HG02763 (cell line): ENCODE results near the gene DIS3L2.
"Not testable (repeated sequence)": the region's sequence is repeated elsewhere in the genome, so short reads cannot be mapped to it uniquely, and the experiment has no call there.

Source experiments
- ATAC-seq: cut with Tn5 transposase; IDR thresholded peaks from one replicate; pipeline ENCODE4 v1.9.1; 2021; ENCODE audit warnings: mild to moderate bottlenecking, moderate library complexity; ENCODE audit not compliant: unreplicated experiment

DIS3L2 gene

DNA sequence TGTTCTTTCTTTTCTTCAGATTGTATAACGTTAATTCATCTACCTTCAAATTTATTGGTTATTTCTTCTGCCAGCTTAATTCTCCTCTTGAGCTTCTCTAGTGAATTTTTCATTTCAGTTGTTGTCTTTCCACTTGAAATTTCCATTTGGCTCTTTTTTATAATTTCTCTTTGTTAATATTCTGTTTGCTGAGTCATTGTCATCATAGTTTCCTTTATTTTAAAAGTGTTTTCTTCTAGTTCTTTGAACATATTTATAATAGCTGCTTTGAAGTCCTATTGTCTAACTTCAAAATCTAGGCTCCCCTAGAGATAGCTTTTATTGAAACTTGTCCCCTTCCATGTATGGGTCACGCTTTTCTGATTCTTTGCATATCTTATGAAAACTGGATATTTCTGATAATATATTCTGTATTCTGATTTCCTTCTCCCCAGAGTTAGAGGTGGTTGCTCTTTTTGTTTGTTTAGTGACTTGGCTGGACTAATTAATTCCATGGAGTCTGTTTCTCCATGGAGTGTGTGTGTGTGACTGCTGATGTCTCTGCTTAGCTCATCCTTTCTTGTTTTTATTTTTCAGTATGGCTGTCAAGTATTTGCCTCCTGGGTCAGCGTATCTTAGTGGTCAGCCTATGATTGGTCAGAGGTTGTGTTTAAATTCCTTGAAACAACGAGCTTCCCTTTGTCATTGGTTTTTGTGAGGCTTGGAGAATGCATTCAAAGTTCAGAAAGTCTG is 47.6 kb downstream of the DIS3L2 start:
- no peak for ATAC-seq

DNA sequence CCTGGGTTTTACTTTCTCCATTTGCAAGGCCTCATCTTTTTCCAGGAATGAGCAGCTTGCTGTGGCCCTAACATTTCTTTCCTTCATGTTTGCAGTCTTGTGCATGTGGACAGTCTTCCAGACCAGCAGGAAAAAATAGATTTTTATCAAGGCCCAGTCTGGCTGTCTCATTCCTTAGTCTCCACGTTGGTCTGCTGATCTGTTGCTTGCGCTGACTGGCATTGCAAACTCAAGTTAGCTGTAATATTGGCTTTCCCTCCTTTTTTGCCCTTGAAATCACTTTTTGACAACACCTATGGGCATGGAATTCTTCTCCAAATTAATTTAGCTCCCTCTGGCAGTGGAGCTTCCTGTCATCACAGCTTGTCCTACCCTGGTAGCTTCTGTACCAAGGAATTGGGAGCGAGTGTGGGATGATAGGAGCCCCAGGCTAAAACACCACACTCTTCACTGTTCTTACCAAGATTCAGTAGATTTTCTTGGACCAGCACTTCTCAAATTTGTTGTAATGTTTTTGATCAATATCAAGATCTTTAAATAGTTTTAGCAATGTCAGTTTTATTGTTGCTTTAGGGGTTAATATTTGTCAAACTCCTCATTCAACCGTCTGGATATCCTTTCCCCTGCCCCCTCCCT is 48.2 kb downstream of the DIS3L2 start:
- ATAC-seq, result no peak

DNA sequence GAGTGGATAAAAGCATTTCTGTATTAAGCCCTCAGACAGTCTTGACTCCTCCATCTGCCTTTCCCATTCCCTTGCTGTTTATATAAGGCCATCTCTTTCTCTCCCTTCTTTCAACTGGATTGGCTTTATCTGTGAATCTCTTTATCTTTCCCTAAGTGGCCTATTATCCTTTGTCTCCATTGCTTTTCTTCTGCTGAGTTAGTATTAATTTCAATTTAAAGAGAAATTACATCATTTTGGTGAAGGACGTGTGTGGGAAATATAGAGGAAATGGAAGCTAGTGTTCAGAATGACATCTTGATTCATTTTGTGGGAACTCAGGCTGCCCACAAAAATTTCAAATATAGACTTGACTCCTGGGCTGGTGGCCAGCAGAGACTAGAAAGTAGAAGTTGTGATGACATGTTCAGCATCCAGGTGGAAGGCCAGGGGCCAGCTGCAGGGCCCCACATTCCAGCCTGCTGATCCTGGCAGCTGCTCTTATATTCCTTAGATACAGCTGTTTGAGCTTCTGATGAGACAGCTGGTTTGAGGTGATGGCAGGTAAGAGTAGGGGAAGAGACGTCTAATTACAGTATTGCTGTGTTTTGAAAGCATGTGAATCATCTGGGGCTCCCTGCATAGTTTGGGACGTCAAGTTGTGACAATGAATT is 52.3 kb downstream of the DIS3L2 start:
- no peak for ATAC-seq

DNA sequence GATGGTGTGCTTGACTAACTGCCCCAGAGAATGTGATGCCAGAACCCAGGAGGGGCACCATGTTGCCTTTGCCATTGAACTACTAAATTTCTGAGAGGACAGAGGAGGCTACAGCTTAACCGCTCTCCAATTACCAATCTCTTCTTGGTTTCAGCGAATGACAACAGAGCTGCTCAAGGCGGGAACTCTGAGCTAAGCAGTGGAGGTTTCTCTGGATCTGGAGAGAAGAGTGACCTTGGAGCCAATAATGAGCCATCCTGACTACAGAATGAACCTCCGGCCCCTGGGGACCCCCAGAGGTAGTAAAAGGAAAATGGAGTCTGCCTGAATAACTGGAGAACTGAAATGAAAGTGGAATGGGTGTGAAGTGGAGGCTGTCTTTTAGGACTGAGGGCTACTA is 53.2 kb downstream of the DIS3L2 start:
- ATAC-seq, result no peak

DNA sequence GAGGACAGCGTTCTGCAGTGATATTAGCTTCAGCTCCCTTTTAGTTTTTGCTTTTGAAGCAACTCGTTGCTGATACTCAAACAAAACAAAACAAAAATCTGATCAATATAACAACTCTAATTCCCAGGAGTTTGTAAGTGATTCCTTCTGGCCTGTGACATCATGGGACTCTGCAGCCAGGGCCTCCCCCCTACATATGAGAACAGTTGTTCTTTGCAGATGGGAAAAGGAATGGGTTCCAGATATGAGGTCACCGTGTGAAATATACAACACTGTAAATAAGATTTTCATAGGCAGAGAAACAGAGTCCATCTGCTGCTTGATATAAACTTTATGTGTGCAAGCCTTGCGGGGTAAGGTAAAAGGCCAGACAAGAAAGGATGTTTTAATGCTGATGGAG is 56.7 kb downstream of the DIS3L2 start:
- ATAC-seq, result no peak

DNA sequence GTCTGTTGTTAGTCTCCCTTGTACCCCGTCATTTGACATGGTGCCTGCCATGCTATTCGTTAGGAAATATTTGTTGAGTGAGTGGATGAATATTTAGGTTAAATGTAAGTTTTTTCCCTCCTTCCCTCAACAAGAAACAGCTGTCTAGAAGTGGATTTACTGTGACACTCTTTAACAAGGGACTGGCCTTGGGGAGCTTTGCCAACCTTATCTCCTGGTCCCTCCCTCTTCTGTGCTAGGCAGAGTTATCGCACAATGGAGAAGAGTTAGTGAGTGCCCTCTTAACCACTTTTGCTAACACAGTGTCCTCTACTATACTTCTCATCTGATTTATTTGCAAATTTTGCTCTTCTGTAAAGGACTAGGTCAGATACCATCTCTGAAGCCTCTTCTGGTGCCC is 61.2 kb downstream of the DIS3L2 start:
- no peak for ATAC-seq

DNA sequence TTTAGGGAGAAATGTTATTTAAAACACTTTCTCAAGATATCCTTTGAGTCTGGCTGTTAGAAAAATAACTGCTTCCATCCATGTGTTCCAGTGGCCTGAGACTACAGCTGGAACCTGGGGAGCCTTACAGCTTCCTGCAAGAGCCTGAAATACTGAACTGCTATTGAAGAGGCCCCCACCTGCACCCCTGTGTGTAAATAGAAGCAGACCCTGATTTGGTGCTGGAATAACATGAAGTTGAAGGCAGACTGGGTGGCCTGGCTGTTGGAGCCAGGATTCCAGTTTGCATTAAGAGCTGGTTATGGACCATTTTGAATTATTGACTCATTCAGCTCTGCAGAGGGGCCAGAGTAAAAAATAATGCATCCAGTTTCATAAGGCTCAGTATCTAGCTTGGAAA is 61.9 kb downstream of the DIS3L2 start:
- ATAC-seq, result no peak

DNA sequence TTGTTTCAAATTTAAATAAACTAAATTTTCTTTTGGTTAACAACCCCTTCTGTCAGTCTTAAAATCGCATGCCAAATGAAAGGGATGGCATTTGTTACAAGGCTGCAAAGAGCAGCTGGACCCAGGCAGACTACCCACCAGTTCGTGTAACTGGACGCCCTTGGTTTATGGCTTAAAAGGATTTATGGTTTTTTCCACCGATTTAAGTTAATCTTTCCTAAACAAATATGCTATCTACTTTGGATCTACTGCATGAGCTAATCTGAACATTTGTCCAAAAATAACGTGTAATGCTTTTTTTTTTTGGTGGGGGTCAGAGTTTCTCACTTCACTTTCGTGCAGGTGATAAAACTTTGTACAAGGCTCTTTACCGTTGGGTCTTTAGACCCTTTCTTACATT is 62.9 kb downstream of the DIS3L2 start:
- ATAC-seq, result no peak

DNA sequence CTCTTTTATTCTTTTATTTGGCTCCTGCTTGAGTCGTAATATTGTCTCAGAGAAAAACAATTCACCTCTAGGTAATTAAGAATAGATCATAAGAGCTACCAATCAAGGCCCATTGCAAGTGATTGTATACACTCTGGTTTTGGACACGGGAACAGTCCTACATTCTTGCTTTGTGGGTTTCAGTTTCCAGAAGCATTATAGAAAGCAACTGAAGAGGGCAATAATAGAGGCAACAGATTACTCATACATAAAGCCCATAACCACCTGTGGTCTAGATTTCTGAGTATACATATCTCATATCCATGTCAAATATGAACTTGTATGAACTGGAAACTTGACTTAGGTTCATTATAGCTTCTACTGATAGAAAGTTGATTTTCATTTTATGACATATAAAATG is 65.4 kb downstream of the DIS3L2 start:
- peak; percentile 91 for ATAC-seq

DNA sequence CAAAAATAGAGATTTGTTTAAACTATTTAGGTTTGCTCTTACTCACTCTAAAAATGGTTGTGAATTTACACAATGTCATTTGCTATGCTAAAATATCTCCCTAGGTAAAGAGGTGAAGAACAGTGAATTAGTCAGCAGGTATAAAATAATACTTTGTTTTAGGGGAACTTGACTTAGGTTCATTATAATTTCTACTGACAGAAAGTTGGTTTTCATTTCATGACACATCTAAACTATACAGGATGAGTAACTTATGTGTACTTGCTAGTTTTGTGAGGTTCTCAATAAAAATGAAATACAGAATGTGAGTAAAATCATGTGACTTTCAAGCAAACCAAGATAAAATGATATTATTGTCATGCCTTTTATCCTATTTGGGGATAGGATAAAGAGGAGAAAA is 66.0 kb downstream of the DIS3L2 start:
- no peak for ATAC-seq

DNA sequence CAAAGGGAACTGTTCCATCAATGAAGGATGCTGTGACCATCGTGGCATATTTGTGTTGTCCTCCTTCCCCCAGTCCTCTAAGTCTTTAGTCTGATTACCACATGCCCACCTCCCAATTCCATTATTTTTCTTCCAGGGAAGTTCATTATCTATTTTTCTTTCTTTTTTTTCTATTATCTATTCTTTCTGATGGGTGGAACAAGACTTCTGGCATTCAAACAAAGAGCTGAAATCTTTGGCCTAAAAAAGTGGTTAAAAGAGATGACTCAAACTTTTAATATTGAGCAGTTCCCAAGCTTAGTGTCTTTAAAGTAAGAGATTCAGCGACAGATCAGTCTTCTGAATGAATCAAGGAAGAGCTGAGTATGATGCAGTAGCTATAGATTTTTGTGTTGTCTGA is 66.6 kb downstream of the DIS3L2 start:
- no peak for ATAC-seq

DNA sequence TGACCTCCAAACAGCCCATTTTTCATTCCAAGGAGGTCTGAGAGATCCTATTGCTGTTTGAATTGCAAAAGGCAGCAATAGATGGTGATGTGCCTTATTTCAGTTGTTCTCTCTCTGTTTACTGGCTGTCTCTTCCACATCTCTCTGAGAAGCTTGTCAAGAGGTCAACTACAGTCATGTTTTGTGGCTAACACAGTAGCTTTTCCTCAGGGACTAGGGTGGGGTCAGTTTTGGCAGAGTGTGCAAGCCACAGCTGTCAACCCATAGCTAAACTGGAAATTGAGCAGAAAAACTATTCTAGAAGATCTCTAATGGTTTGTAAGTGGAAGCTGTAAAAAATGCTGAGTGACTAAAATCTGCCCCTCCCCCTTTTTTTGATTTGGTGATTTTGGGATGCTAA is 67.1 kb downstream of the DIS3L2 start:
- ATAC-seq, result no peak

DNA sequence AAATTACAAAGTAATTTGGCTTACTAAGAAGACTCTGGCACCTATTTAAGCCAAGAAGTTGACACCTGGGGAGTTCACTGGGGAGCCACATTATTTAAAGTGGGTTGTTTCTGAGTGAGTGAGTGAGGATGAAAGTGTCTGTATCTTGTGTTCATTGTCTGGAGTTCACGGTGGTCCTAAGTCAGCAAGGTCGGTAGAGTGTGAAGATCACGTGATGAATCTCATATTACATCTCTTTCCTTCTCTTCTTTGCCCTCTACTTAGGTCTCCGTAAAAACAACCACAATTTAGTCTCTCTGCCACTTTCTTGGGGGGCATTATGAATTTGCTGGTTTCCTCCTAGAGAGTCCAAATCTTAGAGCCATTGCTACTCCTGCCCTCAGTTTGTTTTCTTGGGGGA is 67.8 kb downstream of the DIS3L2 start:
- ATAC-seq, result no peak

DNA sequence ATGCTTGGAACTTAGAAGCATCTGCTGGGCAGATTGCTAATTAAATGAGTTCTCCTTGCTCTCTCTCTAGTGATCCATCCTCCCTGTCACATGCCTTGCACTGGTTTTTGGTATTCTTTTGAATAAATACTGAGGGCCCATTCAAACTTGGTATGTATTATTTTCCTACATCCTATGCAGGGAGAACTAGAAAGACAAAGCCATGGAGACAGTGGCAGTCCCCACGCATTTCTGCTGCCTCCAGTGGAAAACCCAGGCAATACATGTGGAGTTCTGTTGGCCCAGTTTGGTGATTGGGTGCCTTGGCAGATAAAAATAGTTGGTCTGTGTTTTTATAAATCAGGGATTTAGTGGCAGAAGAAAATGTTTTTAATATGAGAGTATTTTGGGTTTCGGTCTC is 68.7 kb downstream of the DIS3L2 start:
- ATAC-seq, result no peak

DNA sequence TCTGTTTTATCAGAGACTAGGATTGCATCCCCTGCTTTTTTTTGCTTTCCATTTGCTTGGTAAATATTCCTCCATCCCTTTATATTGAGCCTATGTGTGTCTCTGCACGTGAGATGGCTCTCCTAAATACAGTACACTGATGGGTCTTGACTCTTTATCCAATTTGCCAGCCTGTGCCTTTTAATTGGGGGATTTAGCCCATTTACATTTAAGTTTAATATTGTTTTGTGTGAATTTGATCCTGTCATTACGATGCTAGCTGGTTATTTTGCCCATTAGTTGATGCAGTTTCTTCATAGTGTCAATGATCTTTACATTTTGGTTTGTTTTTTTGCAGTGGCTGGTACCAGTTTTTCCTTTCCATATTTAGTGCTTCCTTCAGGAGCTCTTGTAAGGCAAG is 73.8 kb downstream of the DIS3L2 start:
- not testable (repeated sequence) for ATAC-seq

DNA sequence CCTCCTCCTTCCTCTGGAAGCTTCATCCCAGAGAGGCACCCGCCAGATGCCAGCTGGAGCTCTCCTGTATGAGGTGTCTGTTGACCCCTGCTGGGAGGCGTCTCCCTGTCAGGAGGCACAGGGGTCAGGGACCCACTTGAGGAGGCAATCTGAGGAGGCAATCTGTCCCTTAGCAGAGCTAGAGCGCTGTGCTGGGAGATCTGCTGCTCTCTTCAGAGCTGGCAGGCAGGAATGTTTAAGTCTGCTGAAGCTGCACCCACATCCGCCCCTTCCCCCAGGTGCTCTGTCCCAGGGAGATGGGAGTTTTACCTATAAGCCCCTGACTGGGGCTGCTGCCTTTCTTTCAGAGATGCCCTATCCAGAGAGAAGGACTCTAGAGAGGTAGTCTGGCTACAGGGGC is 75.4 kb downstream of the DIS3L2 start:
- ATAC-seq, result not testable (repeated sequence)

DNA sequence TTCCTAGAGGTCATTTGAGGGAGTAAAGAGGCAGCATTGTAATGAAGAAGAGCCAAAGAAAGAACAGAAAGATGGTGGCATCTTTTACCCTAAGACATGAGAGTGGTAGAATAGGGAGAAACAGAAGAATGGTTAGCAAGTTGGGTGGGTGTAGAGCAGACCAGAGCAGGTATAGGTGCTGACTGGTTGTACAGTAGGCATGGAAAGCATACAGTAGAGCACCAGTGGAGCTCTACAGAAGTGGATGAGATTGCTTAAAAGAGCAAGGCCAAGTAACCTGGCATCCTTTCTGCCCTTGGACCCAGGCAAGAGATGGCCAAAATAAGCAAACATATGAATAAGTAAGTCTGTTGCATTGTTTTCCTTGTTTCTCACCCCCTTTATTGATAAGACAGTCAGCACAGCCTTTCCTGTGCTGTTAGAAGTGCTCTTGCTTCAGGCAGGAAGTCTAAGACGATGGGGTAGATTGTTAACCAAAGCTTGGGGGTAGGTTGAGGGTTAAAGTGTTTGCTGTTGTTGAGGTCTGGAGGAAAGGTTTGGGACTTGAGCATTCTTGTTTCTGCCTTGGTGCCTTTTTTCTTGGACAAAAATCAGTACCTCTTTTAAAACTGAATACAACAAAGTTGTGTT is 76.9 kb downstream of the DIS3L2 start:
- no peak for ATAC-seq

DNA sequence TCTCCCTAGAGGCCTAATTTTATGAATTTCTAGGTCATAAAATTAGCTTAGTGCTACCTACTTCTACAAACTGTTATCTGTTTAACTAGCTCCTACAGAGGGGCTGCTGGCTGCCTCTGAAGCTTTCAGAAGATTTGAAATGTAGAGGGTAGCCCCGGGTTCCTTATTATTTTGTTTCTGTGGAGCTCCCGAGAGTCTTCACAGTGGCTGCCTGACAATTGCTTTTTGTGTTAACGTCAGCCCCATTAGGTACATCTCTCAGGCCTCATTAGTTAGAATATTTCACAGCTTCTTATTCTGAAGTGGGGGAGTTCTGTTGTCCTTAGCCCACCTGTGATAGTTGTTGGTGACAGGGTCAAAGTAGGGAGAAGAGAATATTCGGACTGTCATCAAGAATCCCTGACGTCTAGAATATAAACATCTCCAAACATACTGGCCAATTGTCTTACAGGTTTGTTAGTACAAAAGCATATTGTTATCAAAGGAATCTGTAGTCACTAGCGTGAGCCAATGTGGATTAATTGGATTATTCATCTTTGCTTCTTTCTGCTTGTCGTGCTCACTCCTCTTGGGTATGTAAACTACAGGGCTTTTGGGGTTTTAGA is 77.5 kb downstream of the DIS3L2 start:
- ATAC-seq, result no peak

DNA sequence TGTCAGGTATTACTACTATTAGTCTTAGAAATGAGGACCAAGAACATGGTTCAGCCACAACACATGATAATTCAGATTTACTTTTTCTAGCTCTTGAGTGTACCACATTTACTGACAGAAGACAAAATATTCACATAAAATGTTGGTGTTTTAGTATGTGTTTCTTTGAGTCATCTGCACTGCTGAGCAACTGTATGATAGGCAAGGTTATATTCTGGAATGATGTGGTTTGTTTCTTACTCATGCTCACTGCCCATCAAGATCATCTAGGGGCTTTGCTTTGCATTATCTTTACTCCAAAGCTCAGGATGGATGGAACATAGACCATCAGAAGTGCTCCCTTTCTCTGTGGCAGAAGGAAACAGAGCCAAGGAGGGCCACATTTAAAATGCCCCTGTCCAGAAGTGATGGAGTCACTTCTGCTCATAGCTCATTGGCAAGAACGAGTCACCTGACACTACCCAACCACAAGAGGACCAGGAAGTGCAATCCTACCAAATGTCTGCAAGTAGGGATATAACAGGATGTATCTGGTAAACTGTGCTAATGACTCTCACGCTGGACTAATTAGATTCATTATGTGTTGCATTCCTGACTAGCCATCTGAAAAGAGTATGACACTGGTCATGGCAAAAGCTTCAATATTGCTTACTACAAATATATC is 81.5 kb downstream of the DIS3L2 start:
- ATAC-seq, result no peak

DNA sequence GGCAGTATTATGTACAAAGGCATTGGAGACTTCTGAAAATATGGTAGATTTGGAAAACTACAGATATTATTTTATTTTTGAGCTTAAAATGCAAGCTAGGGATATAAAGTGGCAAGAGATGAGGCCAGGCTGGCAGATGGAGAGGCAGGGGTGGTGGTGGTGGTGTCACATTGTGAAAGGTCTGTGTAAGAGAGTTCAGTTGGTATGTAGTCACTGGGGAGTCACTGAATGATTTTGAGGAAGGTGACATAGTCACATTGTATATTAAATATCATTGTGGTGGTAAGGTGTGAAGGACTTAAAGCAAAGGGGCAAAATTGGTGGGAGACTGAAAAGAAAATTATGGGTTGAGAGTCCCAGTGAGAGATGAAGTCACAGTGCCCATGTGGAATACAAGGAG is 82.5 kb downstream of the DIS3L2 start:
- ATAC-seq, result no peak

DNA sequence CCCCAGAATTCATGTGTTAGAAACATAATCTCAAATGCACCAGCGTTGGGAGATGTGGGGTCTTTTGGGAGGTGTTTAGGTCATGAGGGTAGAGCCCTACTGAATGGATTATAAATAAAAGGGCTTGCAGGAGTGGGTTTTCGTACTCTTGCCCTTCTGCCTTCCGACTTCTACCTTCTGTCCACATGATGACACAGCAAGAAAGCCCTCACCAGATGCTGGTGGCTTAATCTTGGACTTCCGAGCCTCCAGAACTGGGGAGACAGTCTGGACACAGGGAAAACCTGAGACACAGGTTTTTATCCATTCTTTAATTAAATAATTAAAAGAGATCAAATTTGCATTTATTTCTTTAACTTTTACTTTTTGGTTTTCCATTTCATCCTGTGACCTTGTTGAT is 87.8 kb downstream of the DIS3L2 start:
- no peak for ATAC-seq
